Body of pancreas (tissue), 4 donors: ENCODE measurements around the gene CTSC. TPM values are rescaled to one million over a fixed set of nuclear protein-coding genes. Genes with fewer than 3 reads are reported as not detected.

ENCODE experiments used
- ATAC-seq: fragments of 150-250 bp; one replicate; pipeline ENCODE4 v1.9.1; 2016
- DNase-seq, 4 donors: peaks; one replicate each; pipeline ENCODE4 v3.0.0-alpha.2; 2019
- H3K27ac ChIP-seq, 4 donors: fragments of 200-600 bp; sonication (generic); 1 replicate in 3 of 4; 2 replicates in 1 of 4; pipeline versions ENCODE4 v1.5.1 to v1.6.1; 2016 to 2019; ENCODE audit warnings: mild to moderate bottlenecking in 1 of 4, mixed read lengths in 1 of 4, moderate library complexity in 1 of 4
- H3K27me3 ChIP-seq, 2 donors: fragments of 200-600 bp; sonication (generic); one replicate each; pipeline ENCODE4 v1.6.0; 2016; ENCODE audit warnings: mild to moderate bottlenecking in 1 of 2
- H3K36me3 ChIP-seq, 2 donors: fragments of 200-600 bp; sonication (generic); replicated peaks in 1 of 2; 2 replicates each; pipeline ENCODE4 v1.5.1; 2016; ENCODE audit warnings: low read depth in 2 of 2; ENCODE audit not compliant: insufficient read depth in 1 of 2
- H3K4me1 ChIP-seq: fragments of 200-600 bp; sonication (generic); one replicate; pipeline ENCODE4 v1.6.0; 2016
- H3K4me3 ChIP-seq, 2 donors: fragments of 200-600 bp; sonication (generic); 1 replicate in 1 of 2; 2 replicates in 1 of 2; pipeline ENCODE4 v1.5.1; 2016 to 2019
- H3K9me3 ChIP-seq, 3 donors: fragments of 200-600 bp; sonication (generic); 1 replicate in 2 of 3; 2 replicates in 1 of 3; pipeline ENCODE4 v1.5.1; 2016
- POLR2A ChIP-seq, 3 donors: fragments of 450-650 bp; IDR thresholded peaks; one replicate each; pipeline ENCODE4 v1.6.1; 2016; ENCODE audit warnings: antibody characterized with exemption in 3 of 3, mild to moderate bottlenecking in 2 of 3
- WGBS, 2 donors: methylation state at CpG; one replicate each; pipeline ENCODE4 v1.1.5; 2017; 5-methylcytosine and 5-hydroxymethylcytosine counted together
- intact Hi-C: fragments of 100-400 bp; cut with DNase I; formaldehyde crosslinking; loops from one replicate; pipeline ENCODE4 v1.15.1; 2023
- total RNA-seq, 2 donors: library from RNA; depleted of rRNA; stranded (reverse); fragments of >200 nt; gene quantifications; one replicate each; pipeline ENCODE4 v1.1.0, GENCODE V29; 2016
- TF ChIP-seq, protein P1 (sequence below), 7 experiments: fragments of 450-650 bp in 4 of 7; fragments of 200-600 bp in 3 of 7; sonication (generic) in 3 of 7; IDR thresholded peaks; one replicate each; pipeline ENCODE4 v1.5.1; 2016 to 2019; ENCODE audit warnings: antibody characterized with exemption in 7 of 7

CTSC gene
- total RNA-seq, 2 donors from 2014 or later: 23.4 to 37.6 TPM

GRCh38 chr11:88337987-88338668 lies 592 bp upstream of the CTSC start:
- ATAC-seq (peak; percentile 72), DNase-seq (peak; percentile 43 to 77 (median 59))
- peaks cover 0 to 2% of the 10 kb centered on the region in 2 donors for H3K36me3 ChIP-seq
- H3K27ac ChIP-seq: peak overlapping the region in 3 of 4 donors; percentile 71 to 87 (median 85)
- intact Hi-C loops: no loop called here
- peak overlapping the region; percentile 51 to 52 for H3K4me3 ChIP-seq
- TF ChIP-seq, protein P1, sequence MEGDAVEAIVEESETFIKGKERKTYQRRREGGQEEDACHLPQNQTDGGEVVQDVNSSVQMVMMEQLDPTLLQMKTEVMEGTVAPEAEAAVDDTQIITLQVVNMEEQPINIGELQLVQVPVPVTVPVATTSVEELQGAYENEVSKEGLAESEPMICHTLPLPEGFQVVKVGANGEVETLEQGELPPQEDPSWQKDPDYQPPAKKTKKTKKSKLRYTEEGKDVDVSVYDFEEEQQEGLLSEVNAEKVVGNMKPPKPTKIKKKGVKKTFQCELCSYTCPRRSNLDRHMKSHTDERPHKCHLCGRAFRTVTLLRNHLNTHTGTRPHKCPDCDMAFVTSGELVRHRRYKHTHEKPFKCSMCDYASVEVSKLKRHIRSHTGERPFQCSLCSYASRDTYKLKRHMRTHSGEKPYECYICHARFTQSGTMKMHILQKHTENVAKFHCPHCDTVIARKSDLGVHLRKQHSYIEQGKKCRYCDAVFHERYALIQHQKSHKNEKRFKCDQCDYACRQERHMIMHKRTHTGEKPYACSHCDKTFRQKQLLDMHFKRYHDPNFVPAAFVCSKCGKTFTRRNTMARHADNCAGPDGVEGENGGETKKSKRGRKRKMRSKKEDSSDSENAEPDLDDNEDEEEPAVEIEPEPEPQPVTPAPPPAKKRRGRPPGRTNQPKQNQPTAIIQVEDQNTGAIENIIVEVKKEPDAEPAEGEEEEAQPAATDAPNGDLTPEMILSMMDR (IDR thresholded peaks at IDR 0.05): no peak
- TF ChIP-seq POLR2A (IDR thresholded peaks at IDR 0.05): no peak
- no peaks in the 10 kb centered on the region for H3K9me3 ChIP-seq
- WGBS, 2 donors: 0% methylated on average over 15 of the region's 15 CpGs
- H3K27me3 ChIP-seq: no peaks in the 10 kb centered on the region
- H3K4me1 ChIP-seq: peaks cover 26% of the 10 kb centered on the region

GRCh38 chr11:88335284-88335683 lies 2.3 kb downstream of the CTSC start:
- H3K4me1 ChIP-seq: peaks cover 24% of the 10 kb centered on the region
- TF ChIP-seq, protein P1 (IDR thresholded peaks at IDR 0.05): no peak
- TF ChIP-seq POLR2A (IDR thresholded peaks at IDR 0.05): no peak
- intact Hi-C loops: no loop called here
- H3K36me3 ChIP-seq: peaks cover 0 to 2% of the 10 kb centered on the region in 2 donors
- no peaks in the 10 kb centered on the region for H3K9me3 ChIP-seq
- DNase-seq (no peak), ATAC-seq (no peak)
- no peak overlapping the region for H3K27ac ChIP-seq
- no peaks in the 10 kb centered on the region for H3K27me3 ChIP-seq
- 65 to 70% methylated on average over 4 of the region's 4 CpGs for WGBS, 2 donors
- H3K4me3 ChIP-seq: no peak overlapping the region

DNA sequence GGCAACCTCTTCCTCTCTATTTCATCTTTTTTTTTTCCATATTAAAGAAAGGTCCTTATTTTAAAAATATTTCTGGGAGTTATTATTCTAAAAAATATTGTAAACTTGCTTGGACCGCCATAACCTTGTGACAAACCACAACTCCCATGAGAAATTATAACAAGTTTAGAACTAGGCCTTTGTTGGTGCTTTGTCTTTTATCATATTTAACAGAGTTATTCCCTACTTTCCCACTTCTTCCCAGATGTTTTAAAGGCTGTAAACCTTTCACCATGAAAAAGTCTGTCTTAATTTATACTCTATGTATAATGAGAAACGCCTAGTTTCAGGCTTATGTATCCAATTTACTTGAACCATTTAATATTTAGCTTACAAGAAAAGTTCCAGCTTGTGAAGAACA lies 3.7 kb downstream of the CTSC start:
- Histone ChIP-seq H3K27me3 (no peaks in the 10 kb centered on the region), H3K4me1 (peaks cover 18% of the 10 kb centered on the region), H3K36me3 (peaks cover 0 to 2% of the 10 kb centered on the region in 2 donors), H3K9me3 (no peaks in the 10 kb centered on the region), H3K4me3 (no peak overlapping the region), H3K27ac (no peak overlapping the region)
- DNase-seq (no peak), ATAC-seq (no peak)
- intact Hi-C loops: no loop called here
- no peak for TF ChIP-seq POLR2A (IDR thresholded peaks at IDR 0.05)
- TF ChIP-seq, protein P1 (IDR thresholded peaks at IDR 0.05): no peak
- WGBS, 2 donors: 88 to 94% methylated on average over 2 of the region's 2 CpGs

GRCh38 chr11:88332851-88333250 lies 4.7 kb downstream of the CTSC start:
- Histone ChIP-seq H3K9me3 (no peaks in the 10 kb centered on the region), H3K27ac (no peak overlapping the region), H3K36me3 (peaks cover 0 to 2% of the 10 kb centered on the region in 2 donors), H3K27me3 (no peaks in the 10 kb centered on the region), H3K4me1 (peaks cover 14% of the 10 kb centered on the region), H3K4me3 (no peak overlapping the region)
- intact Hi-C loops: no loop called here
- ATAC-seq (no peak), DNase-seq (no peak)
- TF ChIP-seq, protein P1 (IDR thresholded peaks at IDR 0.05): no peak
- no peak for TF ChIP-seq POLR2A (IDR thresholded peaks at IDR 0.05)
- WGBS, 2 donors: 81 to 98% methylated on average over 1 of the region's 1 CpG
